Activated effector memory CD4-positive, alpha-beta T cell treated with Interleukin-2 at 50 U/mL for 16 hours (primary cell): ENCODE measurements around the gene AP2A2.

Source experiments
- DNase-seq: peaks from one replicate; pipeline ENCODE4 v3.0.0-alpha.2; 2020

Gene AP2A2

DNA sequence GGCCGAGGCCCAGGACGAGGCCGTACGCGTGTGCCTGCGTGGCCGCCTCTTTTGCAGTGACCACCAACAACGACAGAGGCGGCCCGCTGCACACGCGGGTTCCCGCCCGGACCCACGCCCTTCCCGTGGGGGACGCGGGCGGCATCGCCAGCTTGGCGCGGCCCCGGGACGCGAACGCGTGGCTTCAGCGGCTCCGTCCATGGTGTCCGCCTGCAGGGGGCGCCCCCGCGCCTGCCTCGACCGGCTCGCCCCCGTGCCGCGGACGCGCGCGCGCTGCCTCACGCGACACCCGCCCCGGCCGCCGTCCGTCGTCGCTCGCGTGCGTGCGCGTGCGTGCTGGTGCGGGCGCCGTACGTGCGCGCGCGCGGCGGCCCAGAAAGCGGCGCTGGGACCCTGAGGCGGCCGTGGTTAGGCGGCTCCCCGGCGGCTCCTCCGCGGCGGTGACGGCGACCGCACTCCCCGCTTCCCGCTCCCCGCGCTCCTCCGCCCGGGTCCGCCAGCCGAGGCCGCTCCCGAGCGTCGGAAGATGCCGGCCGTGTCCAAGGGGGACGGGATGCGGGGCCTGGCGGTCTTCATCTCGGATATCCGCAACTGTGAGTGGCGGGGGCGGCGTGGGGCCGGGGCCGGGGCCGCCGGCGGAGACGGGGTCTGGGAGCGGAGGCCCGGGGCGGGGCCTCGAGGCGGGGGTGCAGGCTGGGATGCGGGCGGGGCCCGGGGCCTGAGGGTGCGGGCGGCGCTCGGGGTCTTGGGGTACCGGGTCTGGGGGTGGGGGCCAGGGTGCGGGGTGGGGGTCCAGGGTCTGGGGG, at the start of gene AP2A2:
TSS of gene AP2A2 (plus strand) at position 375 of the 806 bp plus-strand sequence. CDS start at position 527, 152 bp downstream.
- peak; percentile 86 for DNase-seq

DNA sequence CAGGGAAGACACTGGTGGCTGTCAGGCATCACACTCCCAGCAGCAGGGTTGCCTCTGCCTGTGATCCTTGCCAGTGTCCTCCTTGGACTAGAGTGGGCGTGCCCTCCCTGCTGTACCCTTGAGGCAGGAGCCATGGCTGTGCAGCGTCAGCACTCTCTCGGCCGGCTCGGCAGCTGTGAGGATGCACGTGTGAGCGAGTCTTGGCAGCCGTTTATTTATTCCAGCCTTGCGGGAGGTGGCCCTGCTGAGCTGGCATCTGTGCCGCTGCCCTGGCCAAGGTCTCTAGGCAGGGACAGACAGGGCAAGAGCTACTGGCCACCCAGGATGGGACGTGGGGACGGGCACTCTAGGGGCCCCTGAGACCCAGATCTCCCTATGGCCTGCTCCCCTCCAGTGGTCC, 49.1 kb upstream of the AP2A2 start:
- DNase-seq = no peak

DNA sequence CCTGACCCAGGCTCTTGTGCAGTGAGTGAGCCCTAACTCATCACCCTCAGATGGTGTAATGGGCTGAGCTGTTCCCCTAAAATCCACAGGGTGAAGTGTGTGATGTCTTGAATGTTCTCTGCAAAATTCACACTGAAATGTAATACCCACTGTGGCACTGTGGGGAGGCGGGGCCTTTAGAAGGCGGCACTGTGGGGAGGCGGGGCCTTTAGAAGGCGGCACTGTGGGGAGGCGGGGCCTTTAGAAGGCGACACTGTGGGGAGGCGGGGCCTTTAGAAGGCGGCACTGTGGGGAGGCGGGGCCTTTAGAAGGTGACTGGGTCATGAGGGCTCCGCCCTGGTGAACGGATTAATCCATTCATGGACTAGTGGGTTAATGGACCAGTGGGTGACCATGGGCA, 48.1 kb upstream of the AP2A2 start:
- DNase-seq = no peak

- DNase-seq = no peak
Observed at GRCh38 chr11:880447-880846, 45.2 kb upstream of the AP2A2 start.

- no peak for DNase-seq
Observed at GRCh38 chr11:882596-882995, 43.1 kb upstream of the AP2A2 start.

GRCh38 chr11:883527-883926, 42.1 kb upstream of the AP2A2 start:
- DNase-seq = no peak

DNA sequence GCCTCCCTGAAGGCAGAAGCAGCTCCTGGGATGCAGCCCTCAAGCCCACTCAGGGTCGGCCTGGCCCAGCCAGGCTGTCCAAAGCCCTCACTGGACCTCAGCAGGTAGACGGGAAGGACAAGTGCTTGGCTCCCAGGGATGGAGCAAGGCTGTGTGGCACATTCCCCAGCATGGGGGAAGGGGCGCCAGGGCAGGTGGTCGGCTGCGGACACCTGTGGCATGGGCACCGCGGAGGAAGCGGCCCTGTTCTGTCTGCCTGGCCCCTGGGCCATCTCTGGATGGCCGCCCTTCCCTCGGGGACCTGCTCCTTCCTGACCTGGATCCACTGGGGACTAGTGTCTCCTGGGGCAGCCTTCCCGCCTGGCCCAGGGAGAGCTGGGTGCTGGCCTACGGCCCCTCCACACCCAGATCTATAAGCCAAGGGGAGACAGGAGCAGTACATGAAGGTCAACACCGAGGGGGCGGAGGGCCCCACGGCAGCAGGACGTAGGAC, 41.0 kb upstream of the AP2A2 start:
- no peak for DNase-seq

DNA sequence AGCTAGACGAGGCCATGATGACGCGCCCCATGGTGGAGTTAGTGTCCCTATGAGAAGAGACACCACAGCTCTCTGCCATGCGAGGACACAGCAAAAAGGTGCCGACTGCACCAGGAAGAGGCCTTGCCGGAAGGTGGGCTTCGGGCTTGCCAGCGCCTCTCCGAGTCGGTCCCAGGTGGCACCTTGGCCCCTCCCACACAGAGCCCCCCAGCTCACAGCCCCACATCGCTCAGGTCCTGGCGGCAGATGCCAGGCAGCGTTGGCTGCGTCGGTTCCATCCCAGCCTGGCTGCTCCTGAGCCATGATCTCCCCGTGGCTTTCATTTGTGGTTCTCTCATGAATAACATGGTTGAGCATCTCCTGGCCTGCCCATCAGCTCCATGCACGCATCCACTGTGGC, 39.1 kb upstream of the AP2A2 start:
- no peak for DNase-seq

DNA sequence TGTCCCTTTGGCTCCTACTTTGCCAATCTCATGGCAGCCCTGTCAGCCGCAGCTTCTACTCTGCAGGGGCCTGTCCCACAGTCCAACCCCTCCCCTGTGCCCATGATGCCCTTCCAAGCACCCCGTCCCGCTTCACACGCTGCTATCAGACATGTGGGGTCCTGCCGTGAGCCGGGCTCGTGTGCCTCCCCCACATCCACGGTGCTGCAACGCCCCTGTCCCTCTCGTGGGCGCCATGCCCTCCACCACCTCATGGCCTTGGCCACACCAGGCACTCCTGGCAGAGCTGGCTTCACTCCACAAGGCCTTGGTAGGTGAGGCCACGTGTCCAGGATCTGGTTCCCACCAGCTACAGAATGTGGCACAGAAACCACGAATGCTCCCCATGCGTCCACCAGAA, 38.1 kb upstream of the AP2A2 start:
- no peak for DNase-seq

GRCh38 chr11:888310-889212, 37.1 kb upstream of the AP2A2 start:
- DNase-seq = no peak

DNA sequence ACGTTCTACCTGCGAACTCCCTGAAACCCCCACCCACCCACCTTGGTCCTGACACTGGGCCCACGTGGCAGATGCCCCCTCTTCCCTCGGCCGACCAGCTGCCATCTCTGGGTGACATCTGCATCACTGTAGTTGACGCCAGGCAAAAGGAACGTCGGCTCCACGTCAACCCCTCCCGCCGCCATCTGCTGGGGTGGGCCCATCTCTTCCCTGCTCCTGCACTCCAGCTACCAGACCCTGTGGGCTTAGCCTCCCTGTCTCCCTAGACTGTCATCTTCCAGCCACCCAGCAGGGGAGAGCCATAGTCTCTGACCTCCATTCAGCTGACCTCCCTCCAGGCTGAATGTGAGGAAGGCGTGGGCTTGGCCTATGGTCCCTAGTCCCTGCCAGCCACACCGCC, 36.4 kb upstream of the AP2A2 start:
- no peak for DNase-seq

DNA sequence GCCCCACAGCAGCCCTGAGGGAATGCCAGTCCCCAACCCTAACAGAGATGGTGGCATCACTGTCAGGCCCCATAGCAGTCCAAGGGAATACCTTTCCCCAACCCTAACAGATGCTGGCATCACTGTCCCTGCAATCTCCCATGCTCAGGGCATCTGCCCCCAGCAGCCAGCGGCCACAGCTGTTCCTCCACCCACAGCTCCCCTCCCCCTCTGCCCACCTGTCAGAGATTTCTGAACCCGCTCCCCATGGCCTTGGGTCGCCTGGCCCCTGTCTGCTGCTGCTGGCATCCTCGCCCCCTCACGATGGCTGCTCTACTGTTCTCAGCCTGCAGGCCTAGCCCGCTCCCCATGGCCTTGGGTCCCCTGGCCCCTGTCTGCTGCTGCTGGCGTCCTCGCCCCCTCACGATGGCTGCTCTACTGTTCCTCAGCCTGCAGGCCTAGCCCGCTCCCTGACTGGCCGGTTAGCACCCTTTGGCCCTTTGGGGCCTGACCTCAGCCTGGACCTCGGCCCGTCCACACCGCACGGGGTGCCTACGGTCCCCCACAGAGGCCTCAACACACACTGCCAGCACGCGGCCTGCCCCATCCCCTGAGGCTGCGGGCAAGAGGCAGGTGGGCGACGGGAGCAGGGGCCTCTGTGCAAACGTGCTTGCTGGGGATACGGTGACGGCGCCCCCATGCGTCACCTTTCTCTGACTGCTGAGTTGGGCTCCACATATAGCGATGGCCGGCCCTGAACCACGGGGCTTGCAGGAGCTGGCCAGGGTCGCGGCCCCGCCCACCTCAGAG, 35.8 kb upstream of the AP2A2 start:
- no peak for DNase-seq

DNA sequence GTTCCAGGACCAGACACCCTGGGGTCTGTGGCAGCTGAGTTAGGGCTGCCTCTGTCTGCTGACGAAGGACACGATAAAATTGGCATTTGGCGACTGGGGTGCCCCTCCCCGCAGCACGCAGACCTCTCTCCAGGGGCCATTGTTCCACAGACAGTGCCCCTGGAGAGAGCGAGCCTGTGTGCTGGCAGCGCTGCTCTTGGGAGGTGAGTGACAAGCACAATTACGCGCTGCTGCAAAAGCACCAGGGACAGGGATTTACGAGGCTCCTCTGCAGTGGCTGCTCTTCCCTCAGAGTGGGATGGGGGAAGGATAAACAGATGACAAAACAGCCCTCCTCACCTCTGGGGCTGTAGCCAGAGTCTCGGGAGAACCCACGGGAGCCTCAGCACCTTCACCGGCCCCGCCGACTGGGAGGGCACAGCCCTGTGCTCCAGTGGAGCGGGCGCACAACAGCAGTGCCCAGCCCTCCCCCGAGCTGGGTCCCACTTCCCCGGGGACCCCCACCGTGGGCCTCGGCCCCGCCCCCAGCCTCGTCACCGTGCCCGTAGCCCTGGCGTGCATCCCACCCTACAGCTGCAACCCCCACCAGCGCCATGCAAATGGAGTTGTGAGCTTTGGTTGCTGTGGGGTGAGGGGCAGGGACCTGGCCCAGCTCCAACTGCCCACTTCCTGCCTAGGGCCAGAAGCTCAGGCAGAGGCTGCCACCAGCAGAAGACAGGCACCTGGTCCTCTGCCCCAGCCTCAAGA, 34.7 kb upstream of the AP2A2 start:
- no peak for DNase-seq

DNA sequence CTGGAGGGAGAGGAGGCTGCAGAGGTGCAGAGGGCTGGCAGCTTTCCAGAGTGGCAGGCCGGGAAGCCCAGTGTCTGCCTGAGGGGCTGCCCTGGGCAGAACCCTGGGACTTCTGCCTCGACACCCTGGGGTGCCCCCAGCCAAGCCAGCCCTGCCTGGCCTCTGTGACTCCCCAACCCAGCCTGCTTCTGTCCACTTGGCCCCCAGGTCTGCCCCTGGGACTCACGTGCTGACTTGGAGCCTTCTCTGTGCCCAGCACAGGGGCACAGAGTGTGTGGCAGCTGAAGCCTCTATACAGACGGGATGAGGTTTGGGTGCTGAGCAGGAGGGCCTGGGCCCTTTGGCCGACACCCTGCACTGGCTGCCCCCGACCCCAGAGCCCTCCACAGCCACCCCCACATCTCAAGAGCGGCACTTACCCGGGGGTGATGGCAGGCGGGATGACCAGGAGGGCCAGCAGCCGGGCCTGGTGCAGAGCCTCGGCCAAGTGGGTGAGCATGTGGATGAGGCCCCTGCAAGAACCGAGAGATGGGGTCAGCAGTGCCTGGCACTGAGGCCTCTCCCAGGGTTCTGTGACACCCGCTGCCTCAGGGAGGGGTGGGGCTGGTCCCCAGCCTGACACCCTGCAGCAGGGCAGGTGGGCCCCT, 32.5 kb upstream of the AP2A2 start:
- DNase-seq = no peak

DNA sequence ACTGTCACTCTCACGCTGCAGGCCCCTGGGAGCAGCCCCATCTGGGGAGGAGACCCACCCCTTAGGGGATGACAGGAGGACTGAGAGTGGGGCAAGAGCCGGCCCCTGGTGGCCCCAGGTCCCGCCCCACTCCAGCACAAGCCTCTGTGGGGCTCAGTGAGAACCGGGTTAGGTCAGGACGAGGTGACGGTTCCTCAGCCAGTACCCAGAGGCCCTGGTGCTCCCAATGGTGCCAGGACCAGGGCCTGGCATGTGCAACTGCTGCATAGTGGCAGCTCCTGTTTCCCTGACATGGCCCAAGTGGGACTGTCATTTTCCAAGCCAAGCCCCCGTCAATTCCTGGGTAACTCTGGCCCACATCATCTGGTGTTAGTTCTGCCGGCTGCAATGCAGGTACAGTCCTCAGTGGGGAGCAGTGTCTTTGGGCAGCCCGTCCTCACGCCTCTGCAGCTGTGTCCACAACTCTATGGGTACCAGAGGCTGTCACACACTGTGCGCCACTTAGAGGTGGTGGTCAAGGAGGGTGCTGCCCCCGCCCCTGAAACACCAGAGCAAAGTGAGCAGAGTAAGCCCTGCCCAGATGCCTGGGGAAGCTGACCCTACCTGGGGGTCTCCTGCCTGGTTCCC, 31.0 kb upstream of the AP2A2 start:
- DNase-seq = no peak

DNA sequence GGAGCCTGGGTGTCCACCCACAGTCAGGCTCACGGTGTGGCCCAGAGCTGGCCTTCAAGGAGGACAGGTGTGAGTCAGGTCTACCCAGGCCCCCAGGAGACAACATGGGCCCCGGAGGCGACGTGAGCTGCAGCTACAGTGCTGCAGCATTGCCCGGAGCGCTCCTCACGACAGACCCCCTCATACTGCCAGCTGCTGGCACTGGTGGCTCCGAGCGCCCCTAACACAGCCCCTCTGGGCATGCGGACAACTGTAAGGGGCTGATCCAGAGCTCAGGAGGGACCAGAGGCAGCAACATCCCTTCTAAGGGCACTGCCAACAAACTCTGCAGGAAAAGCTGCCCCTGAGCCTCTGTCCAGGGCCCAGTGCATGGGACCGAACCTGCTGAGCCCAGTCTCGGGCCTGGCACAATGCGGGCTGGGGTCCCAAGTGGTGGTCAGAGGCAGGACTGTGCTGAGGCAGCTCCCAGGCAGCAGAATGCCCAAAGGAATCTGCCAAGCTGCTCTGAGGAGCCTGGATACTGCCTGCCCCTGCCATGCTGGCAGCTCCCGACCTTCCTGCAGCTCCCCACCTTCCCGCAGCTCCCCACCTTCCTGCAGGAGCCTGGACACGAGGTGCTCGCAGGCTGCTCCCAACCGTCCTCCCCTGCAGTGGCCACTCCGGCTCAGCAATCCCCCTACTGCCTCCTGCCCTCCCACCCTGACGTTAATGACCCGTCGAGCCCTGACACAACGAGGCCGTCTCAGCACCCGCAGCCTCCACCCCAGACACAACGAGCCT, 30.1 kb upstream of the AP2A2 start:
- no peak for DNase-seq

GRCh38 chr11:897253-898142, 28.2 kb upstream of the AP2A2 start:
- DNase-seq = no peak

GRCh38 chr11:898143-898511, 27.5 kb upstream of the AP2A2 start:
- DNase-seq = no peak

DNA sequence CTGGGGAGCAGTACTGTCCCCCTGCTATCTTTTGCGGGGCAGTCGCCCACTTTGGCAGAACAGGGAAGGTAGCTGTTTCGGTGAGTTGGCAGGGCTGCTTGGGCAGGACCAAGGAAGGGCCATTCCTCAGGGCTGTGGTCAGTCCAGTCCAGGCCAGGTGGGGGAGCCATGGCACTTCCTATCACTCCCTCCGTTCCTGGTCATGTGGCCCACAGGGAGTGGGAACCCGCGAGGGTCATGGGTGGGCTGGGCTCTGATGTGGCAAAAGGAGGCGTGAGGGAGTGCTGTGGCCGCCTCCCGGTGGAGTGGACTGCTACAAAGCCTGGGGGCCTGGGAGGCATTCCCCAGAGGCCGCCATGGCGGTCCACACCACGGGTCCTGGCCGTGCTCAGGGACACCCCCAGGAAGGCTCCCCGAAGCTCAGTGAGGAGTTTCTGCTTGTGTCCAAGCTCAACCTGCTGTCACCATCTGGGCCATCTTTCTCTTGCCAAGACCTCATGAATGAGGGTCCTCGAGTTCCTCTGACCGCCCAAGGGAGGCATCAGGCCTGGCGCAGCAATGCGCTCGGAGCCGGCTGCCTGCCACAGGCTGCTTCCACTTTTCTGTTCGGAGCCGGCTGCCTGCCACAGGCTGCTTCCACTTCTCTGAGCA, 27.0 kb upstream of the AP2A2 start:
- no peak for DNase-seq
